Smooth muscle cell (in vitro differentiated cells): Measurements from ENCODE around the gene HMGCS1. TPM values are rescaled to one million over a fixed set of nuclear protein-coding genes. Genes with fewer than 3 reads are reported as not detected.

Source experiments
- DNase-seq: peaks from one replicate; lab custom pipeline; 2025; ENCODE audit not compliant: unreplicated experiment; lab: John Stamatoyannopoulos, UW
- H2AFZ ChIP-seq: fragments of 200-600 bp; sonication (generic); 2 replicates; pipeline ENCODE4 v1.6.0; 2016; ENCODE audit warnings: antibody characterized with exemption, low read depth, mild to moderate bottlenecking
- H3F3A ChIP-seq: fragments of 200-600 bp; sonication (generic); 2 replicates; pipeline ENCODE4 v1.6.0; 2017; ENCODE audit warnings: antibody characterized with exemption, low read depth
- H3K27ac ChIP-seq: fragments of 200-600 bp; sonication (generic); 2 replicates; pipeline ENCODE4 v1.5.1; 2016; ENCODE audit warnings: low read depth, mild to moderate bottlenecking
- H3K27me3 ChIP-seq: fragments of 200-600 bp; sonication (generic); 2 replicates; pipeline ENCODE4 v1.6.1; 2016; ENCODE audit warnings: low read depth, mild to moderate bottlenecking
- H3K36me3 ChIP-seq: fragments of 200-600 bp; sonication (generic); 2 replicates; pipeline ENCODE4 v1.5.1; 2016; ENCODE audit warnings: low read depth
- H3K4me1 ChIP-seq: fragments of 200-600 bp; sonication (generic); 2 replicates; pipeline ENCODE4 v1.5.1; 2016; ENCODE audit warnings: low read depth
- H3K4me2 ChIP-seq: fragments of 200-600 bp; sonication (generic); 2 replicates; pipeline ENCODE4 v1.6.0; 2016; ENCODE audit warnings: mild to moderate bottlenecking
- H3K4me3 ChIP-seq: fragments of 200-600 bp; sonication (generic); 2 replicates; pipeline ENCODE4 v1.5.1; 2016; ENCODE audit warnings: mild to moderate bottlenecking
- H3K79me2 ChIP-seq: fragments of 200-600 bp; sonication (generic); 2 replicates; pipeline ENCODE4 v1.6.0; 2016; ENCODE audit warnings: low read depth, mild to moderate bottlenecking
- H3K9ac ChIP-seq: fragments of 200-600 bp; sonication (generic); 2 replicates; pipeline ENCODE4 v1.6.0; 2016; ENCODE audit warnings: low read depth
- H3K9me3 ChIP-seq: fragments of 200-600 bp; sonication (generic); replicated peaks from 2 replicates; pipeline ENCODE4 v1.5.1; 2016; ENCODE audit warnings: low read depth
- H4K20me1 ChIP-seq: fragments of 200-600 bp; sonication (generic); 2 replicates; pipeline ENCODE4 v1.6.0; 2016; ENCODE audit warnings: low read depth
- CTCF ChIP-seq: fragments of 200-600 bp; sonication (generic); IDR thresholded peaks from 2 replicates; pipeline ENCODE4 v1.5.1; 2017; ENCODE audit warnings: borderline replicate concordance, mild to moderate bottlenecking, antibody characterized with exemption; ENCODE audit not compliant: insufficient read depth, poor library complexity, severe bottlenecking
- WGBS: methylation state at CpG from one replicate; pipeline ENCODE4 v1.1.7; 2016; ENCODE audit warnings: low lambda C conversion rate; 5-methylcytosine and 5-hydroxymethylcytosine counted together
- polyA plus RNA-seq: library from polyadenylated mRNA; unstranded; fragments of >200 nt; fragmentation: Nextera tagmentation; extraction: Ambion mirVana; gene quantifications from 2 replicates; pipeline ENCODE4 v1.2.1, GENCODE V29; 2016
- total RNA-seq: library from RNA; depleted of rRNA; stranded (reverse); fragments of >200 nt; gene quantifications from 2 replicates; pipeline ENCODE4 v1.2.3, GENCODE V29; 2014

Gene HMGCS1
- total and polyA plus RNA-seq, 2 experiments from 2014 or later: 51.8 to 94.0 TPM

- H3K4me3 ChIP-seq: no peak overlapping the region
- no peak overlapping the region for H3K9ac ChIP-seq
- DNase-seq: no peak
- no peaks in the 10 kb centered on the region for H3K9me3 ChIP-seq
- no peak overlapping the region for H3K4me2 ChIP-seq
- H3K79me2 ChIP-seq: peaks cover 99% of the 10 kb centered on the region
- H3K36me3 ChIP-seq: no peaks in the 10 kb centered on the region
- H4K20me1 ChIP-seq: peaks cover 100% of the 10 kb centered on the region
- 86% methylated on average over 1 of the region's 1 CpG for WGBS
- no peak overlapping the region for H3K27ac ChIP-seq
- no peak for TF ChIP-seq CTCF
- H3F3A ChIP-seq: peaks cover 8% of the 10 kb centered on the region
- H3K4me1 ChIP-seq: peaks cover 27% of the 10 kb centered on the region
- H2AFZ ChIP-seq: no peak overlapping the region
- H3K27me3 ChIP-seq: no peaks in the 10 kb centered on the region
These were observed 8.7 kb downstream of the HMGCS1 start for GRCh38 chr5:43304525-43304924.

GRCh38 chr5:43303242-43303641, 10.0 kb downstream of the HMGCS1 start:
- Histone ChIP-seq H3F3A (peaks cover 8% of the 10 kb centered on the region), H3K27me3 (no peaks in the 10 kb centered on the region), H3K9ac (no peak overlapping the region), H3K4me1 (peaks cover 14% of the 10 kb centered on the region), H3K9me3 (no peaks in the 10 kb centered on the region), H3K36me3 (peaks cover 4% of the 10 kb centered on the region), H3K79me2 (peaks cover 98% of the 10 kb centered on the region), H4K20me1 (peaks cover 100% of the 10 kb centered on the region), H2AFZ (no peak overlapping the region), H3K27ac (peak overlapping the region; percentile 9), H3K4me2 (no peak overlapping the region), H3K4me3 (no peak overlapping the region)
- no peak for DNase-seq
- TF ChIP-seq CTCF: no peak
- 92% methylated on average over 4 of the region's 4 CpGs for WGBS

GRCh38 chr5:43302481-43302880, 10.7 kb downstream of the HMGCS1 start:
- TF ChIP-seq CTCF: no peak
- H3K9ac ChIP-seq: no peak overlapping the region
- peaks cover 9% of the 10 kb centered on the region for H3K36me3 ChIP-seq
- peaks cover 8% of the 10 kb centered on the region for H3F3A ChIP-seq
- no peaks in the 10 kb centered on the region for H3K9me3 ChIP-seq
- H3K79me2 ChIP-seq: peaks cover 92% of the 10 kb centered on the region
- no peak for DNase-seq
- peak overlapping the region; percentile 11 for H3K27ac ChIP-seq
- H4K20me1 ChIP-seq: peaks cover 100% of the 10 kb centered on the region
- WGBS: 86% methylated on average over 3 of the region's 3 CpGs
- H3K4me2 ChIP-seq: no peak overlapping the region
- H3K27me3 ChIP-seq: no peaks in the 10 kb centered on the region
- H3K4me1 ChIP-seq: peaks cover 11% of the 10 kb centered on the region
- no peak overlapping the region for H2AFZ ChIP-seq
- no peak overlapping the region for H3K4me3 ChIP-seq

GRCh38 chr5:43301653-43302091, 11.5 kb downstream of the HMGCS1 start:
- peaks cover 100% of the 10 kb centered on the region for H4K20me1 ChIP-seq
- H3K9ac ChIP-seq: no peak overlapping the region
- H2AFZ ChIP-seq: no peak overlapping the region
- no peak for DNase-seq
- TF ChIP-seq CTCF: no peak
- H3K79me2 ChIP-seq: peaks cover 90% of the 10 kb centered on the region
- no peak overlapping the region for H3K4me2 ChIP-seq
- H3K36me3 ChIP-seq: peaks cover 16% of the 10 kb centered on the region
- peaks cover 11% of the 10 kb centered on the region for H3K4me1 ChIP-seq
- no peaks in the 10 kb centered on the region for H3K27me3 ChIP-seq
- 45% methylated on average over 3 of the region's 3 CpGs for WGBS
- H3F3A ChIP-seq: peaks cover 8% of the 10 kb centered on the region
- peak overlapping the region; percentile 11 for H3K27ac ChIP-seq
- H3K9me3 ChIP-seq: no peaks in the 10 kb centered on the region
- no peak overlapping the region for H3K4me3 ChIP-seq
